Vagina (tissue), 2 donors: ENCODE data around the gene NOTCH1. TPM values are rescaled to one million over a fixed set of nuclear protein-coding genes. Genes with fewer than 3 reads are reported as not detected.
"Not testable (repeated sequence)": the region's sequence is repeated elsewhere in the genome, so short reads cannot be mapped to it uniquely, and the experiment has no call there.

Experiments
- DNase-seq, 2 donors: peaks; one replicate each; pipeline ENCODE4 v3.0.0-alpha.2; 2017; ENCODE audit errors: extremely low spot score in 2 of 2
- H3K27ac ChIP-seq: fragments of 200-600 bp; sonication (generic); one replicate; pipeline ENCODE4 v1.5.1; 2019
- H3K27me3 ChIP-seq: fragments of 200-600 bp; sonication (generic); one replicate; pipeline ENCODE4 v1.5.1; 2019
- H3K36me3 ChIP-seq, 2 donors: fragments of 200-600 bp; sonication (generic); one replicate each; pipeline ENCODE4 v1.5.1; 2017 to 2019
- H3K4me1 ChIP-seq: fragments of 200-600 bp; sonication (generic); one replicate; pipeline ENCODE4 v1.5.1; 2019
- H3K4me3 ChIP-seq, 2 donors: fragments of 200-600 bp; sonication (generic); 1 replicate in 1 of 2; 2 replicates in 1 of 2; pipeline ENCODE4 v1.5.1; 2016 to 2019
- H3K9me3 ChIP-seq: fragments of 200-600 bp; sonication (generic); one replicate; pipeline ENCODE4 v1.5.1; 2019
- POLR2A ChIP-seq, 2 donors: fragments of 450-650 bp; IDR thresholded peaks; one replicate each; pipeline ENCODE4 v1.6.1; 2017; ENCODE audit warnings: antibody characterized with exemption in 2 of 2, mild to moderate bottlenecking in 2 of 2, moderate library complexity in 2 of 2
- POLR2AphosphoS5 ChIP-seq, 2 donors: sonication (generic); formaldehyde crosslinking; IDR thresholded peaks; one replicate each; pipeline ENCODE4 v1.9.0; 2017; ENCODE audit warnings: antibody characterized with exemption in 2 of 2, mild to moderate bottlenecking in 2 of 2, low read depth in 1 of 2; ENCODE audit not compliant: insufficient read depth in 1 of 2
- intact Hi-C: fragments of 100-400 bp; cut with DNase I; formaldehyde crosslinking; loops from one replicate; pipeline ENCODE4 v1.15.1; 2023
- total RNA-seq: library from RNA; depleted of rRNA; stranded (reverse); fragments of >200 nt; gene quantifications from one replicate; pipeline ENCODE4 v1.2.3, GENCODE V29; 2016
- TF ChIP-seq, protein P1 (sequence below), 3 experiments: fragments of 450-650 bp in 2 of 3; fragments of 200-600 bp in 1 of 3; sonication (generic) in 1 of 3; IDR thresholded peaks; one replicate each; pipeline ENCODE4 v1.5.1; 2017 to 2019; ENCODE audit warnings: antibody characterized with exemption in 3 of 3, mild to moderate bottlenecking in 2 of 3, moderate library complexity in 2 of 3

Gene NOTCH1
- total RNA-seq, 1 donor from 2014 or later = 67.0 TPM

DNA sequence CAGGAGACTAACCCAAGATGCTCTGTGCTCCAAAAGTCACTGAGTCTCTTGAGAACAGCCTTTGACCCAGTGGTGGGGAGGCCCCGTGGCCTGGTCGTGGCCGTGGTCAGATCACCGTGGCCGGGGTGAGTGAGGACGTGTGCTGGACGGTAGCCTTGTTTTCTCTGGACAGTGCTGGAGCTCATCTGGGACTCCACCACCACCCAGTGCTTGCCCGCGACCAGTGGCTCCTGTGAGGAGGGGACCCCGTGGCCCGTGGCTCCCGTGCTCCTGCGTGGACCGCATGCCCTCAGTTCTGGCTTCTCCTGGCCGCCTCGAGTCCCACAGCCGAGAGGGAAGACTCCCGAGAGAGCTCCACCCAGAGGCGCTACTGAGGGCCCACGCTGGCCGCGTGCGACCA is 15.9 kb upstream of the NOTCH1 start:
- intact Hi-C loops = no loop called here

DNA sequence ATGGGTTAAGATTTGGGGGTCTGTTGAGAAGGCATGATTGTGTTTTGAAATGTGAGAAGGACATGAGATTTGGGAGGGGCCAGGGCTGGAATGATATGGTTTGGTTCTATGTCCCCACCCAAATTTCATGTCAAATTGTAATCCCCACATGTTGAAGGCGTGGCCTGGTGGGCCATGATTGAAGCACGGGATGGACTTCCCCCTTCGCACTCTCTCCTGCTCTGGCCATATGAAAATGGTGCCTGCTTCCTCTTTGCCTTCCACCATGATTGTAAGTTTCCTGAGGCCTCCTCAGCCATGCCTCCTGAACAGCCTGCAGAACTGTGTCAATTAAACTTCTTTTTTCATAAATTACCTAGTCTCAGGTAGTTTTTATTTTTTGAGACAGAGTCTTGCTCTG is 14.7 kb upstream of the NOTCH1 start:
- intact Hi-C loops = no loop called here
- H3K27ac ChIP-seq = no peak overlapping the region

More for the DNA sequence above, 15.9 kb upstream of the NOTCH1 start:
- H3K36me3 ChIP-seq = no peaks in the 10 kb centered on the region
- no peaks in the 10 kb centered on the region for H3K9me3 ChIP-seq
- no peak overlapping the region for H3K4me3 ChIP-seq
- no peak for DNase-seq
- H3K27ac ChIP-seq = no peak overlapping the region
- peaks cover 54% of the 10 kb centered on the region for H3K4me1 ChIP-seq
- H3K27me3 ChIP-seq = no peaks in the 10 kb centered on the region
- no peak for TF ChIP-seq POLR2AphosphoS5 (IDR thresholded peaks at IDR 0.05; ENCODE audit: insufficient read depth in 1 of 2, low read depth in 1 of 2)
- TF ChIP-seq POLR2A (IDR thresholded peaks at IDR 0.05) = no peak
- TF ChIP-seq, protein P1, sequence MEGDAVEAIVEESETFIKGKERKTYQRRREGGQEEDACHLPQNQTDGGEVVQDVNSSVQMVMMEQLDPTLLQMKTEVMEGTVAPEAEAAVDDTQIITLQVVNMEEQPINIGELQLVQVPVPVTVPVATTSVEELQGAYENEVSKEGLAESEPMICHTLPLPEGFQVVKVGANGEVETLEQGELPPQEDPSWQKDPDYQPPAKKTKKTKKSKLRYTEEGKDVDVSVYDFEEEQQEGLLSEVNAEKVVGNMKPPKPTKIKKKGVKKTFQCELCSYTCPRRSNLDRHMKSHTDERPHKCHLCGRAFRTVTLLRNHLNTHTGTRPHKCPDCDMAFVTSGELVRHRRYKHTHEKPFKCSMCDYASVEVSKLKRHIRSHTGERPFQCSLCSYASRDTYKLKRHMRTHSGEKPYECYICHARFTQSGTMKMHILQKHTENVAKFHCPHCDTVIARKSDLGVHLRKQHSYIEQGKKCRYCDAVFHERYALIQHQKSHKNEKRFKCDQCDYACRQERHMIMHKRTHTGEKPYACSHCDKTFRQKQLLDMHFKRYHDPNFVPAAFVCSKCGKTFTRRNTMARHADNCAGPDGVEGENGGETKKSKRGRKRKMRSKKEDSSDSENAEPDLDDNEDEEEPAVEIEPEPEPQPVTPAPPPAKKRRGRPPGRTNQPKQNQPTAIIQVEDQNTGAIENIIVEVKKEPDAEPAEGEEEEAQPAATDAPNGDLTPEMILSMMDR (IDR thresholded peaks at IDR 0.05) = no peak

DNA sequence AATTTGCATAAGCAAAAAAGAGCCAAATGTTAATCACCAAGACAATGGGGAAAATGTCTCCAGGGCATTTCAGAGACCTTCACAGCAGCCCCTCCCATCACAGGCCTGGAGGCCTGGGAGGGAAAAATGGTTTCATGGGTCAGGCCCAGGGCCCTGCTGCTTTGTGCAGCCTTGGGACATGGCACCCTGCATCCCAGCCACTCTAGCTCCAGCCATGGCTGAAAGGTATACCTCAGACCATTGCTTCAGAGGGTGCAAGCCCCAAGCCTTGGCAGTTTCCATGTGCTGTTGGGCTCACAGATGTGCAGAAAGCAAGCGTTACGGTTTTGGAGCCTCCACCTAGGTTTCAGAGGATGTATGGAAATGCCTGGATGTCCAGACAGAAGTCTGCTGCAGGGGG is 13.5 kb upstream of the NOTCH1 start:
- H3K9me3 ChIP-seq, H3K27ac ChIP-seq, H3K36me3 ChIP-seq, intact Hi-C loops, H3K4me3 ChIP-seq, H3K27me3 ChIP-seq, DNase-seq: not testable (repeated sequence)
- peaks cover 30% of the 10 kb centered on the region for H3K4me1 ChIP-seq

More for the DNA sequence above, 14.7 kb upstream of the NOTCH1 start:
- Histone ChIP-seq H3K36me3 (no peaks in the 10 kb centered on the region), H3K4me1 (peaks cover 42% of the 10 kb centered on the region), H3K4me3 (no peak overlapping the region), H3K27me3 (no peaks in the 10 kb centered on the region), H3K9me3 (no peaks in the 10 kb centered on the region)
- no peak for DNase-seq
- TF ChIP-seq POLR2A (IDR thresholded peaks at IDR 0.05) = no peak
- no peak for TF ChIP-seq POLR2AphosphoS5 (IDR thresholded peaks at IDR 0.05; ENCODE audit: insufficient read depth in 1 of 2, low read depth in 1 of 2)

DNA sequence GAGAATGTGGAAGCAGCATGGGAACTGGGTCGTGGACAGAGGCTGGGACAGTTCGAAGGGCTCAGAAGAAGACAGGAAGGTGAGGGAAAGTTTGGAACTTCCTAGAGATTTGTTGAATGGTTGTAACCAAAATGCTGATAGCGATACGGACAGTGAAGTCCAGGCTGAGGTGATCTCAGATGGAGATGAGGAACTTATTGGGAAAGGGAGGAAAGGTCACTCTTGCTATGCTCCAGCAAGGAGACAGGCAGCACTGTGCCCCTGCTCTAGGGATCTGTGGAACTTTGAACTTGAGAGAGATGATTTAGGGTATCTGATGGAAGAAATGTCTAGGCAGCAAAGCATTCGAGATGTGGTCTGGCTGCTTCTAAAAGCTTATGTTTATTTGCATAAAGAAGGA is 13.0 kb upstream of the NOTCH1 start:
- H3K27ac ChIP-seq = peak overlapping the region; percentile 34
- H3K9me3 ChIP-seq, H3K27me3 ChIP-seq, H3K36me3 ChIP-seq, intact Hi-C loops, H3K4me3 ChIP-seq, DNase-seq: not testable (repeated sequence)
- peaks cover 24% of the 10 kb centered on the region for H3K4me1 ChIP-seq

DNA sequence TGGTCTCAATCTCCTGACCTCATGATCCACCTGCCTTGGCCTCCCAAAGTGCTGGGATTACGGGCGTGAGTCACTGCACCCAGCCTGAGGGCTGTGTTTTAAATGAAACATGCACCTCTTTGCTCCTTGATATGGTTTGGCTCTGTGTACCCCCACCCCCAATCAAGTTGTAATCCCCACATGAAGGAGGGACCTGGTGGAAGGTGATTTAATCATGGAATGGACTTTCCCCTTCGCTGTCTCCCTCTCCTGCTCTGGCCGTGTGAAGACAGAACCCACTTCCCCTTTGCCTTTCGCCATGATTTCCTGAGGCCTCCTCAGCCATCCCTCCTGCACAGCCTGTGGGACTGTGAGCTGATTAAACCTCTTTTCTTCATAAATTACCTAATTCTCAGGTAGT is 12.5 kb upstream of the NOTCH1 start:
- no peaks in the 10 kb centered on the region for H3K27me3 ChIP-seq
- H3K4me1 ChIP-seq = peaks cover 20% of the 10 kb centered on the region
- TF ChIP-seq POLR2A (IDR thresholded peaks at IDR 0.05) (no peak), POLR2AphosphoS5 (IDR thresholded peaks at IDR 0.05; ENCODE audit: insufficient read depth in 1 of 2, low read depth in 1 of 2) (no peak)
- TF ChIP-seq, protein P1 (IDR thresholded peaks at IDR 0.05) = no peak
- H3K27ac ChIP-seq = peak overlapping the region; percentile 34
- no peaks in the 10 kb centered on the region for H3K9me3 ChIP-seq
- intact Hi-C loops = no loop called here
- no peaks in the 10 kb centered on the region for H3K36me3 ChIP-seq
- DNase-seq = no peak
- no peak overlapping the region for H3K4me3 ChIP-seq

DNA sequence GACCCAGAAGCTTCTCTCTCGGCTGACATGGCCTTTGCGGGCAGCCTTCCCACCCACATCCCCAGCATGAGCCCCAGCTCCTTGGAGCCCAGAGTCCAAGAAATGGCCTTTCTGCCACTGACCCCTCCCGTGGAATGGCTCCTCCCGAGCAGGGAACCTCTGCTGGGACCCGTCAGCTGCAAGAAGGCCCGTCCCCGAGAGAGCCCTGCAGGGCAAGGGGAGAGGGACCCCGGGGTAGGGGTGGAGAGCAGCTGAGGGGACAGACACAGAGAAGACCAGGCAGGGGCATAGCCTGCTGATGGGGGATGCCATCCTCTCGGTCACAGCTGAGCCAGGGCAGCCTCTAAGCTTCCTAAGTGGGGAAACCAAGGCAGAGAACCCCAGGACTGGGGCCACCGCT is 11.2 kb upstream of the NOTCH1 start:
- Histone ChIP-seq H3K36me3 (no peaks in the 10 kb centered on the region), H3K4me3 (no peak overlapping the region), H3K27me3 (no peaks in the 10 kb centered on the region), H3K27ac (peak overlapping the region; percentile 53), H3K9me3 (no peaks in the 10 kb centered on the region), H3K4me1 (peaks cover 20% of the 10 kb centered on the region)
- no peak for TF ChIP-seq POLR2AphosphoS5 (IDR thresholded peaks at IDR 0.05; ENCODE audit: insufficient read depth in 1 of 2, low read depth in 1 of 2)
- TF ChIP-seq, protein P1 (IDR thresholded peaks at IDR 0.05) = no peak
- no peak for TF ChIP-seq POLR2A (IDR thresholded peaks at IDR 0.05)
- DNase-seq = no peak
- intact Hi-C loops = no loop called here

DNA sequence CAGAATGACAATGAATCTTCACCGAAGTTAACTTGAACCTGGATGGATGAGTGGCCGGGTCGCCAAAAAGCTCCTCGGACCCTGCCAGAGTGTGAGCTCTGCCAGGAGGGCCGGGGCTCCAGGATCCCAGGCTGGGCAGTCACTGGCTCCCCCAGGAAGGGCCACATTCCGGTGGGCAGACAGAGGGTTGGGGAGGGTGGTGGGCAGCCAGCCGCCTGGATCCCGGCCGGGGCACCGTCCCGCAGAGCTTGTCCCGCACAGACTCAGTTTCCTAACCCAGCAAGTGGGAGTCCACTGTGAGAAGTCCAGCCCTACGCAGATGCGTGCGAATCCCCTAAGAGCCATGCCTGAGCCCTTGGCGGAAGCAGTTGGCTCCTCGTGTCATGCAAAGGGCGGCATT is 10.3 kb upstream of the NOTCH1 start:
- peaks cover 29% of the 10 kb centered on the region for H3K4me1 ChIP-seq
- intact Hi-C loops = no loop called here

More for the DNA sequence above, 10.3 kb upstream of the NOTCH1 start:
- DNase-seq = no peak
- H3K9me3 ChIP-seq = no peaks in the 10 kb centered on the region
- H3K36me3 ChIP-seq = no peaks in the 10 kb centered on the region
- no peak for TF ChIP-seq POLR2A (IDR thresholded peaks at IDR 0.05)
- no peak for TF ChIP-seq POLR2AphosphoS5 (IDR thresholded peaks at IDR 0.05; ENCODE audit: insufficient read depth in 1 of 2, low read depth in 1 of 2)
- TF ChIP-seq, protein P1 (IDR thresholded peaks at IDR 0.05) = no peak
- no peaks in the 10 kb centered on the region for H3K27me3 ChIP-seq
- H3K4me3 ChIP-seq = no peak overlapping the region
- no peak overlapping the region for H3K27ac ChIP-seq
